ENCODE measurements around the gene STEAP3.

STEAP3 gene

GRCh38 chr2:119259296-119259860 lies 35.7 kb downstream of the STEAP3 start:
- in situ Hi-C loops (cut with MboI; ENCODE audit: low sequenced_read_pairs), result no loop called here

- in situ Hi-C loops (cut with MboI; ENCODE audit: low sequenced_read_pairs), result no loop called here
These were observed 37.2 kb downstream of the STEAP3 start for GRCh38 chr2:119260646-119261492.

GRCh38 chr2:119261493-119262225 lies 38.0 kb downstream of the STEAP3 start:
- in situ Hi-C loops (cut with MboI; ENCODE audit: low sequenced_read_pairs), result no loop called here

GRCh38 chr2:119263025-119263424 lies 39.4 kb downstream of the STEAP3 start:
- in situ Hi-C loops (cut with MboI; ENCODE audit: low sequenced_read_pairs), result no loop called here

- in situ Hi-C loops (cut with MboI; ENCODE audit: low sequenced_read_pairs), result no loop called here
These were observed 40.0 kb downstream of the STEAP3 start for GRCh38 chr2:119263656-119264055.

GRCh38 chr2:119264781-119265692 lies 41.4 kb downstream of the STEAP3 start:
- in situ Hi-C loops (cut with MboI; ENCODE audit: low sequenced_read_pairs), result no loop called here

- in situ Hi-C loops (cut with MboI; ENCODE audit: low sequenced_read_pairs), result no loop called here
These were observed 42.0 kb downstream of the STEAP3 start for GRCh38 chr2:119265693-119266066.

GRCh38 chr2:119266091-119266589 lies 42.5 kb downstream of the STEAP3 start:
- in situ Hi-C loops (cut with MboI; ENCODE audit: low sequenced_read_pairs), result no loop called here

GRCh38 chr2:119267604-119268003 lies 44.0 kb downstream of the STEAP3 start:
- in situ Hi-C loops (cut with MboI; ENCODE audit: low sequenced_read_pairs), result no loop called here

- in situ Hi-C loops (cut with MboI; ENCODE audit: low sequenced_read_pairs), result loop anchor here (25.0 kb wide), 1 partner anchor 390 kb away; no protein-coding TSS in a partner anchor
These were observed 53.2 kb downstream of the STEAP3 start for GRCh38 chr2:119276864-119277263.

GRCh38 chr2:119278385-119278784 lies 54.8 kb downstream of the STEAP3 start:
- in situ Hi-C loops (cut with MboI; ENCODE audit: low sequenced_read_pairs), result loop anchor here (25.0 kb wide), 1 partner anchor 391 kb away; no protein-coding TSS in a partner anchor

- in situ Hi-C loops (cut with MboI; ENCODE audit: low sequenced_read_pairs), result loop anchor here (25.0 kb wide), 1 partner anchor 392 kb away; no protein-coding TSS in a partner anchor
These were observed 55.3 kb downstream of the STEAP3 start for GRCh38 chr2:119278946-119279345.

GRCh38 chr2:119279666-119280065 lies 56.0 kb downstream of the STEAP3 start:
- in situ Hi-C loops (cut with MboI; ENCODE audit: low sequenced_read_pairs), result loop anchor here (25.0 kb wide), 1 partner anchor 392 kb away; no protein-coding TSS in a partner anchor

- in situ Hi-C loops (cut with MboI; ENCODE audit: low sequenced_read_pairs), result loop anchor here (25.0 kb wide), 1 partner anchor 393 kb away; no protein-coding TSS in a partner anchor
These were observed 57.0 kb downstream of the STEAP3 start for GRCh38 chr2:119280680-119281079.

- in situ Hi-C loops (cut with MboI; ENCODE audit: low sequenced_read_pairs), result loop anchor here (25.0 kb wide), 1 partner anchor 395 kb away; no protein-coding TSS in a partner anchor
These were observed 58.7 kb downstream of the STEAP3 start for GRCh38 chr2:119282146-119282995.

- in situ Hi-C loops (cut with MboI; ENCODE audit: low sequenced_read_pairs), result loop anchor here (25.0 kb wide), 1 partner anchor 396 kb away; no protein-coding TSS in a partner anchor
These were observed 59.4 kb downstream of the STEAP3 start for GRCh38 chr2:119282996-119283511.

GRCh38 chr2:119283873-119284331 lies 60.3 kb downstream of the STEAP3 start:
- in situ Hi-C loops (cut with MboI; ENCODE audit: low sequenced_read_pairs), result loop anchor here (25.0 kb wide), 1 partner anchor 397 kb away; no protein-coding TSS in a partner anchor

GRCh38 chr2:119286661-119287060 lies 63.0 kb downstream of the STEAP3 start:
- in situ Hi-C loops (cut with MboI; ENCODE audit: low sequenced_read_pairs), result loop anchor here (25.0 kb wide), 1 partner anchor 399 kb away; no protein-coding TSS in a partner anchor
